Panc1 (cell line): Measurements from ENCODE around the gene SDHAF4. TPM values are rescaled to one million over a fixed set of nuclear protein-coding genes. Genes with fewer than 3 reads are reported as not detected.

Experiments used
- ATAC-seq: fragments of 200-7000 bp; cut with Tn5 transposase; 2 replicates; pipeline ENCODE4 v1.9.1; 2020; ENCODE audit warnings: mild to moderate bottlenecking, moderate library complexity
- BruUV-seq: library from RNA; stranded (reverse); fragments of 400-500 nt; replicated peaks from 2 replicates; lab custom pipeline; 2021; lab: Mats Ljungman, UMichigan
- CTCF ChIA-PET: fragments of 300-600 bp; sonication (Branson Sonifier 250); formaldehyde crosslinking; loops from one replicate; lab custom pipeline; 2022; ENCODE audit warnings: antibody characterized with exemption; lab: Charles Lee
- POLR2A ChIA-PET: fragments of 300-600 bp; sonication (Branson Sonifier 250); formaldehyde crosslinking; loops from one replicate; lab custom pipeline; 2022; ENCODE audit warnings: antibody characterized with exemption; lab: Charles Lee
- DNase-seq: peaks from one replicate; pipeline ENCODE4 v3.0.0-alpha.2; 2010; ENCODE audit warnings: low read depth, low spot score
- H3K27ac ChIP-seq: 2 replicates; pipeline ENCODE4 v1.5.1; 2011; ENCODE audit warnings: mild to moderate bottlenecking, low read length, inconsistent platforms
- H3K27me3 ChIP-seq: fragments of 200-500 bp; sonication (Bioruptor generic); 2 replicates; pipeline ENCODE4 v1.6.0; 2014; ENCODE audit warnings: low read length, inconsistent platforms; ENCODE audit not compliant: control insufficient read depth, insufficient read depth
- H3K36me3 ChIP-seq: fragments of 200-500 bp; sonication (Bioruptor generic); 2 replicates; pipeline ENCODE4 v1.5.1; 2014; ENCODE audit warnings: inconsistent platforms, mild to moderate bottlenecking, low read length, moderate library complexity; ENCODE audit not compliant: control insufficient read depth, insufficient read depth
- H3K4me1 ChIP-seq: 2 replicates; pipeline ENCODE4 v1.5.1; 2011; ENCODE audit warnings: inconsistent platforms, mild to moderate bottlenecking, low read length, moderate library complexity; ENCODE audit not compliant: control insufficient read depth, insufficient read depth
- H3K4me3 ChIP-seq, 2 experiments: 2 replicates each; pipeline ENCODE4 v1.5.1; 2011 to 2012; ENCODE audit warnings: low read depth in 2 of 2, low read length in 2 of 2, mild to moderate bottlenecking in 2 of 2, inconsistent platforms in 1 of 2, moderate library complexity in 1 of 2
- H3K9me3 ChIP-seq: fragments of 200-500 bp; sonication (Bioruptor generic); 2 replicates; pipeline ENCODE4 v1.5.1; 2014; ENCODE audit warnings: low read depth, mild to moderate bottlenecking, inconsistent platforms, low read length, moderate library complexity; ENCODE audit not compliant: control insufficient read depth, insufficient read depth
- POLR2AphosphoS5 ChIP-seq: IDR thresholded peaks from 2 replicates; pipeline ENCODE4 v1.6.1; 2012; ENCODE audit warnings: mild to moderate bottlenecking, low read depth, low read length, moderate library complexity
- SIN3A ChIP-seq: IDR thresholded peaks from 2 replicates; pipeline ENCODE4 v1.6.1; 2012; ENCODE audit warnings: low read depth, mild to moderate bottlenecking, low read length, moderate library complexity, borderline replicate concordance; ENCODE audit not compliant: insufficient read depth
- TCF7L2 ChIP-seq: IDR thresholded peaks from 2 replicates; pipeline ENCODE4 v1.6.1; 2011; ENCODE audit warnings: mild to moderate bottlenecking, low read depth, low read length, inconsistent platforms
- in situ Hi-C: cut with HindIII; loops from 2 replicates; pipeline ENCODE4 v1.10.0; 2016; ENCODE audit warnings: low sequenced_read_pairs, low pct_unique_long_range_greater_than_20kb
- intact Hi-C: fragments of 100-400 bp; cut with micrococcal nuclease; formaldehyde crosslinking; loops from one replicate; pipeline ENCODE4 v1.10.0; 2022; ENCODE audit not compliant: unreplicated experiment
- total RNA-seq: library from RNA; stranded (reverse); gene quantifications from one replicate; pipeline ENCODE4 v1.2.1, GENCODE V29; 2021; ENCODE audit not compliant: unreplicated experiment
- TF ChIP-seq, protein P1 (sequence below): fragments of 450-650 bp; IDR thresholded peaks from 2 replicates; pipeline ENCODE4 v1.5.1; 2017; ENCODE audit warnings: mild to moderate bottlenecking
- TF ChIP-seq, protein P2 (sequence below), 2 experiments: IDR thresholded peaks; 2 replicates each; pipeline ENCODE4 v1.6.1; 2011 to 2012; ENCODE audit warnings: low read depth in 2 of 2, control low read depth in 1 of 2, low read length in 1 of 2, mild to moderate bottlenecking in 1 of 2, moderate library complexity in 1 of 2; ENCODE audit not compliant: insufficient read depth in 1 of 2

SDHAF4 gene
- total RNA-seq, 1 experiment from 2014 or later, result 14.4 TPM

DNA sequence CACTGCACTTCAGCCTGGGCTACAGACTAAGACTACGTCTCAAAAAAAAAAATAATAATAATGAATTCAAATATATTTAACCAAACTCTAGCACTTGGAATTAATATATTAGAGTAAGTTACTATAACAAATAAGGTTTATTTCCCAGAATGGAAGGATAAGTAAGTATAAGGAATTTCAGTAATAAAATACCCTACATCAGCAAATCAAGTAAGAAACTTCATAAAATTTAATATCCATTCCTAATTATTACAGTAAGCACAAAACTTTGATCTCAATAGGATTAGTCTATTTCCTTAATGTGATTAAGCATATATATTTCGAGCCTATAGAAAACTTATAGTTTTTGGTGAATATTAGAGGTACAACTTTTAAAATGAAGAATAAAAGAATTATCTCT, 36.7 kb upstream of the SDHAF4 start:
- TF ChIP-seq, protein P1, sequence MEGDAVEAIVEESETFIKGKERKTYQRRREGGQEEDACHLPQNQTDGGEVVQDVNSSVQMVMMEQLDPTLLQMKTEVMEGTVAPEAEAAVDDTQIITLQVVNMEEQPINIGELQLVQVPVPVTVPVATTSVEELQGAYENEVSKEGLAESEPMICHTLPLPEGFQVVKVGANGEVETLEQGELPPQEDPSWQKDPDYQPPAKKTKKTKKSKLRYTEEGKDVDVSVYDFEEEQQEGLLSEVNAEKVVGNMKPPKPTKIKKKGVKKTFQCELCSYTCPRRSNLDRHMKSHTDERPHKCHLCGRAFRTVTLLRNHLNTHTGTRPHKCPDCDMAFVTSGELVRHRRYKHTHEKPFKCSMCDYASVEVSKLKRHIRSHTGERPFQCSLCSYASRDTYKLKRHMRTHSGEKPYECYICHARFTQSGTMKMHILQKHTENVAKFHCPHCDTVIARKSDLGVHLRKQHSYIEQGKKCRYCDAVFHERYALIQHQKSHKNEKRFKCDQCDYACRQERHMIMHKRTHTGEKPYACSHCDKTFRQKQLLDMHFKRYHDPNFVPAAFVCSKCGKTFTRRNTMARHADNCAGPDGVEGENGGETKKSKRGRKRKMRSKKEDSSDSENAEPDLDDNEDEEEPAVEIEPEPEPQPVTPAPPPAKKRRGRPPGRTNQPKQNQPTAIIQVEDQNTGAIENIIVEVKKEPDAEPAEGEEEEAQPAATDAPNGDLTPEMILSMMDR, result no peak
- TF ChIP-seq SIN3A (no peak), TCF7L2 (no peak), POLR2AphosphoS5 (no peak)
- TF ChIP-seq, protein P2, sequence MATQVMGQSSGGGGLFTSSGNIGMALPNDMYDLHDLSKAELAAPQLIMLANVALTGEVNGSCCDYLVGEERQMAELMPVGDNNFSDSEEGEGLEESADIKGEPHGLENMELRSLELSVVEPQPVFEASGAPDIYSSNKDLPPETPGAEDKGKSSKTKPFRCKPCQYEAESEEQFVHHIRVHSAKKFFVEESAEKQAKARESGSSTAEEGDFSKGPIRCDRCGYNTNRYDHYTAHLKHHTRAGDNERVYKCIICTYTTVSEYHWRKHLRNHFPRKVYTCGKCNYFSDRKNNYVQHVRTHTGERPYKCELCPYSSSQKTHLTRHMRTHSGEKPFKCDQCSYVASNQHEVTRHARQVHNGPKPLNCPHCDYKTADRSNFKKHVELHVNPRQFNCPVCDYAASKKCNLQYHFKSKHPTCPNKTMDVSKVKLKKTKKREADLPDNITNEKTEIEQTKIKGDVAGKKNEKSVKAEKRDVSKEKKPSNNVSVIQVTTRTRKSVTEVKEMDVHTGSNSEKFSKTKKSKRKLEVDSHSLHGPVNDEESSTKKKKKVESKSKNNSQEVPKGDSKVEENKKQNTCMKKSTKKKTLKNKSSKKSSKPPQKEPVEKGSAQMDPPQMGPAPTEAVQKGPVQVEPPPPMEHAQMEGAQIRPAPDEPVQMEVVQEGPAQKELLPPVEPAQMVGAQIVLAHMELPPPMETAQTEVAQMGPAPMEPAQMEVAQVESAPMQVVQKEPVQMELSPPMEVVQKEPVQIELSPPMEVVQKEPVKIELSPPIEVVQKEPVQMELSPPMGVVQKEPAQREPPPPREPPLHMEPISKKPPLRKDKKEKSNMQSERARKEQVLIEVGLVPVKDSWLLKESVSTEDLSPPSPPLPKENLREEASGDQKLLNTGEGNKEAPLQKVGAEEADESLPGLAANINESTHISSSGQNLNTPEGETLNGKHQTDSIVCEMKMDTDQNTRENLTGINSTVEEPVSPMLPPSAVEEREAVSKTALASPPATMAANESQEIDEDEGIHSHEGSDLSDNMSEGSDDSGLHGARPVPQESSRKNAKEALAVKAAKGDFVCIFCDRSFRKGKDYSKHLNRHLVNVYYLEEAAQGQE (IDR thresholded peaks at IDR 0.05; ENCODE audit: insufficient read depth in 1 of 2, low read depth in 2 of 2, low read length in 1 of 2), result no peak
- DNase-seq (no peak), ATAC-seq (no peak)
- no peaks in the 10 kb centered on the region for H3K27me3 ChIP-seq
- no peak overlapping the region for H3K27ac ChIP-seq
- no peaks in the 10 kb centered on the region for H3K36me3 ChIP-seq
- no peaks in the 10 kb centered on the region for H3K9me3 ChIP-seq
- H3K4me1 ChIP-seq, result no peaks in the 10 kb centered on the region
- H3K4me3 ChIP-seq, result no peak overlapping the region
- in situ Hi-C loops, result no loop called here
- CTCF ChIA-PET, result no interaction called here
- intact Hi-C loops, result no loop called here
- no TSS peak for BruUV-seq
- POLR2A ChIA-PET, result no interaction called here

DNA sequence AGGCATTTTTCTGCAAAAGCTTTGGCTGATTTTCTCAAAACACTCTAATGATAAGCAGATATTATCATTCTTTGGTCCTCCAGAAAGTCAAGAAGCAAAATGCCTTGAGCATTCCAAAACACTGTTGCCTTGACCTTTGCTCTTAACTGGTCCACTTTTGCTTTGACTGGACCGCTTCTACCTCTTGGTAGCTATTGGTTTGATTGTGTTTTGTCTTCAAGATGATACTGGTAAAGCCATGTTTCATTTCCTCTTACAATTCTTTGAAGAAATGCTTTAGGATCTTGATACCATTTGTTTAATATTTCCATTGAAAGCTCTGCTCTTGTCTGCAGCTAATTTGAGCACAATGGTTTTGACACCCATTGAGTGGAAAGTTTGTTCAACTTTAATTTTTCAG, 35.6 kb upstream of the SDHAF4 start:
- intact Hi-C loops (no loop called here), in situ Hi-C loops (no loop called here)
- no peaks in the 10 kb centered on the region for H3K9me3 ChIP-seq
- ChIA-PET CTCF (no interaction called here), POLR2A (no interaction called here)
- TF ChIP-seq, protein P1, result no peak
- TF ChIP-seq TCF7L2 (no peak), SIN3A (no peak), POLR2AphosphoS5 (no peak)
- TF ChIP-seq, protein P2 (IDR thresholded peaks at IDR 0.05; ENCODE audit: insufficient read depth in 1 of 2, low read depth in 2 of 2, low read length in 1 of 2), result no peak
- no TSS peak for BruUV-seq
- DNase-seq (no peak), ATAC-seq (no peak)
- H3K36me3 ChIP-seq, result no peaks in the 10 kb centered on the region
- H3K4me1 ChIP-seq, result no peaks in the 10 kb centered on the region
- H3K27ac ChIP-seq, result no peak overlapping the region
- H3K27me3 ChIP-seq, result no peaks in the 10 kb centered on the region
- H3K4me3 ChIP-seq, result no peak overlapping the region
